Measurements from ENCODE around the gene DDX10.

Gene DDX10

GRCh38 chr11:108685419-108686130, 20.7 kb downstream of the DDX10 start:
- H3K9me3 ChIP-seq (ENCODE audit: insufficient read depth, low read depth, low read length): no peaks in the 10 kb centered on the region
- H3K4me3 ChIP-seq (ENCODE audit: low read depth, low read length): no peak overlapping the region
- H3K14ac ChIP-seq (ENCODE audit: low read length): no peak overlapping the region
- no peaks in the 10 kb centered on the region for H3K4me1 ChIP-seq (ENCODE audit: control insufficient read depth in 1 of 2, insufficient read depth in 2 of 2, low read length in 2 of 2)
- H2BK12ac ChIP-seq (ENCODE audit: low read length): no peak overlapping the region
- no peak overlapping the region for H3K23ac ChIP-seq (ENCODE audit: low read length)
- H2BK120ac ChIP-seq (ENCODE audit: insufficient read depth, low read length, poor library complexity): no peak overlapping the region
- H3K27ac ChIP-seq (ENCODE audit: low read depth, low read length): no peak overlapping the region
- H3K36me3 ChIP-seq (ENCODE audit: control insufficient read depth in 1 of 2, insufficient read depth in 2 of 2, low read length in 2 of 2): peaks cover 5 to 6% of the 10 kb centered on the region in 2 experiments
- H3K79me2 ChIP-seq (ENCODE audit: control insufficient read depth, insufficient read depth, low read length, poor library complexity): no peaks in the 10 kb centered on the region
- DNase-seq: no peak
- no peak overlapping the region for H2BK5ac ChIP-seq (ENCODE audit: low read depth, low read length, poor library complexity)
- H3K4me2 ChIP-seq (ENCODE audit: low read length): no peak overlapping the region
- H3K9ac ChIP-seq (ENCODE audit: low read length): no peak overlapping the region
- H3K4ac ChIP-seq (ENCODE audit: low read depth, low read length): no peak overlapping the region
- no peak overlapping the region for H2AK5ac ChIP-seq (ENCODE audit: low read length)
- H4K12ac ChIP-seq (ENCODE audit: low read depth, low read length): no peak overlapping the region
- no peaks in the 10 kb centered on the region for H3K27me3 ChIP-seq (ENCODE audit: insufficient read depth, low read length)
- WGBS (ENCODE audit: extremely low coverage, insufficient coverage, insufficient read length): no CpG with 5 or more reads among the region's 7 CpGs
- H3K79me1 ChIP-seq (ENCODE audit: low read length): no peaks in the 10 kb centered on the region
- H4K8ac ChIP-seq (ENCODE audit: low read depth, low read length): no peak overlapping the region
- no peak overlapping the region for H3K18ac ChIP-seq (ENCODE audit: low read length)
- no peak overlapping the region for H2AFZ ChIP-seq (ENCODE audit: insufficient read depth, low read length, poor library complexity)
- no peak overlapping the region for H4K91ac ChIP-seq (ENCODE audit: low read depth, low read length)

- Histone ChIP-seq H3K36me3 (ENCODE audit: control insufficient read depth in 1 of 2, insufficient read depth in 2 of 2, low read length in 2 of 2) (peaks cover 4 to 12% of the 10 kb centered on the region in 2 experiments), H4K8ac (ENCODE audit: low read depth, low read length) (no peak overlapping the region), H3K14ac (ENCODE audit: low read length) (no peak overlapping the region), H3K79me1 (ENCODE audit: low read length) (no peaks in the 10 kb centered on the region), H3K9ac (ENCODE audit: low read length) (no peak overlapping the region), H4K91ac (ENCODE audit: low read depth, low read length) (no peak overlapping the region), H3K79me2 (ENCODE audit: control insufficient read depth, insufficient read depth, low read length, poor library complexity) (no peaks in the 10 kb centered on the region), H3K27me3 (ENCODE audit: insufficient read depth, low read length) (no peaks in the 10 kb centered on the region), H4K12ac (ENCODE audit: low read depth, low read length) (no peak overlapping the region), H3K4me3 (ENCODE audit: low read depth, low read length) (no peak overlapping the region), H3K27ac (ENCODE audit: low read depth, low read length) (no peak overlapping the region), H3K4me1 (ENCODE audit: control insufficient read depth in 1 of 2, insufficient read depth in 2 of 2, low read length in 2 of 2) (no peaks in the 10 kb centered on the region), H2AFZ (ENCODE audit: insufficient read depth, low read length, poor library complexity) (no peak overlapping the region), H2BK12ac (ENCODE audit: low read length) (no peak overlapping the region), H2AK5ac (ENCODE audit: low read length) (no peak overlapping the region), H2BK5ac (ENCODE audit: low read depth, low read length, poor library complexity) (no peak overlapping the region), H3K18ac (ENCODE audit: low read length) (no peak overlapping the region), H3K4me2 (ENCODE audit: low read length) (no peak overlapping the region), H3K23ac (ENCODE audit: low read length) (no peak overlapping the region), H2BK120ac (ENCODE audit: insufficient read depth, low read length, poor library complexity) (no peak overlapping the region), H3K9me3 (ENCODE audit: insufficient read depth, low read depth, low read length) (no peaks in the 10 kb centered on the region), H3K4ac (ENCODE audit: low read depth, low read length) (no peak overlapping the region)
- WGBS (ENCODE audit: extremely low coverage, insufficient coverage, insufficient read length): no CpG with 5 or more reads among the region's 2 CpGs
- no peak for DNase-seq
These were observed 29.0 kb downstream of the DDX10 start for GRCh38 chr11:108693852-108694251.

- Histone ChIP-seq H4K91ac (ENCODE audit: low read depth, low read length) (no peak overlapping the region), H2BK5ac (ENCODE audit: low read depth, low read length, poor library complexity) (no peak overlapping the region), H3K36me3 (ENCODE audit: control insufficient read depth in 1 of 2, insufficient read depth in 2 of 2, low read length in 2 of 2) (peaks cover 4 to 12% of the 10 kb centered on the region in 2 experiments), H3K9me3 (ENCODE audit: insufficient read depth, low read depth, low read length) (no peaks in the 10 kb centered on the region), H3K18ac (ENCODE audit: low read length) (no peak overlapping the region), H3K4me1 (ENCODE audit: control insufficient read depth in 1 of 2, insufficient read depth in 2 of 2, low read length in 2 of 2) (no peaks in the 10 kb centered on the region), H2AFZ (ENCODE audit: insufficient read depth, low read length, poor library complexity) (no peak overlapping the region), H3K27me3 (ENCODE audit: insufficient read depth, low read length) (no peaks in the 10 kb centered on the region), H3K9ac (ENCODE audit: low read length) (no peak overlapping the region), H3K4me2 (ENCODE audit: low read length) (no peak overlapping the region), H3K79me2 (ENCODE audit: control insufficient read depth, insufficient read depth, low read length, poor library complexity) (no peaks in the 10 kb centered on the region), H3K4ac (ENCODE audit: low read depth, low read length) (no peak overlapping the region), H3K4me3 (ENCODE audit: low read depth, low read length) (no peak overlapping the region), H3K79me1 (ENCODE audit: low read length) (no peaks in the 10 kb centered on the region), H3K14ac (ENCODE audit: low read length) (no peak overlapping the region), H2BK12ac (ENCODE audit: low read length) (no peak overlapping the region), H2BK120ac (ENCODE audit: insufficient read depth, low read length, poor library complexity) (no peak overlapping the region), H4K12ac (ENCODE audit: low read depth, low read length) (no peak overlapping the region), H4K8ac (ENCODE audit: low read depth, low read length) (no peak overlapping the region), H2AK5ac (ENCODE audit: low read length) (no peak overlapping the region), H3K27ac (ENCODE audit: low read depth, low read length) (no peak overlapping the region), H3K23ac (ENCODE audit: low read length) (no peak overlapping the region)
- DNase-seq: no peak
- WGBS (ENCODE audit: extremely low coverage, insufficient coverage, insufficient read length): no CpG with 5 or more reads among the region's 1 CpG
These were observed 30.0 kb downstream of the DDX10 start for GRCh38 chr11:108694846-108695245.

GRCh38 chr11:108697872-108698473, 33.1 kb downstream of the DDX10 start:
- H3K4me2 ChIP-seq (ENCODE audit: low read length): no peak overlapping the region
- no peak overlapping the region for H3K4ac ChIP-seq (ENCODE audit: low read depth, low read length)
- peak; percentile 49 to 79 for DNase-seq
- no peak overlapping the region for H4K91ac ChIP-seq (ENCODE audit: low read depth, low read length)
- no peak overlapping the region for H2BK120ac ChIP-seq (ENCODE audit: insufficient read depth, low read length, poor library complexity)
- H4K12ac ChIP-seq (ENCODE audit: low read depth, low read length): no peak overlapping the region
- H3K4me1 ChIP-seq (ENCODE audit: control insufficient read depth in 1 of 2, insufficient read depth in 2 of 2, low read length in 2 of 2): no peaks in the 10 kb centered on the region
- no peak overlapping the region for H4K8ac ChIP-seq (ENCODE audit: low read depth, low read length)
- H2BK12ac ChIP-seq (ENCODE audit: low read length): no peak overlapping the region
- H3K9me3 ChIP-seq (ENCODE audit: insufficient read depth, low read depth, low read length): no peaks in the 10 kb centered on the region
- no peaks in the 10 kb centered on the region for H3K79me1 ChIP-seq (ENCODE audit: low read length)
- H3K36me3 ChIP-seq (ENCODE audit: control insufficient read depth in 1 of 2, insufficient read depth in 2 of 2, low read length in 2 of 2): peaks cover 2 to 5% of the 10 kb centered on the region in 2 experiments
- H3K18ac ChIP-seq (ENCODE audit: low read length): no peak overlapping the region
- H2AFZ ChIP-seq (ENCODE audit: insufficient read depth, low read length, poor library complexity): no peak overlapping the region
- no CpG with 5 or more reads among the region's 3 CpGs for WGBS (ENCODE audit: extremely low coverage, insufficient coverage, insufficient read length)
- H3K27ac ChIP-seq (ENCODE audit: low read depth, low read length): no peak overlapping the region
- no peak overlapping the region for H3K23ac ChIP-seq (ENCODE audit: low read length)
- H3K79me2 ChIP-seq (ENCODE audit: control insufficient read depth, insufficient read depth, low read length, poor library complexity): no peaks in the 10 kb centered on the region
- no peak overlapping the region for H2BK5ac ChIP-seq (ENCODE audit: low read depth, low read length, poor library complexity)
- H2AK5ac ChIP-seq (ENCODE audit: low read length): no peak overlapping the region
- H3K14ac ChIP-seq (ENCODE audit: low read length): no peak overlapping the region
- no peak overlapping the region for H3K4me3 ChIP-seq (ENCODE audit: low read depth, low read length)
- H3K27me3 ChIP-seq (ENCODE audit: insufficient read depth, low read length): no peaks in the 10 kb centered on the region
- H3K9ac ChIP-seq (ENCODE audit: low read length): no peak overlapping the region

All from trophoblast cell (in vitro differentiated cells and primary cell).